ENCODE data around the gene ULK4.

ULK4 gene

DNA sequence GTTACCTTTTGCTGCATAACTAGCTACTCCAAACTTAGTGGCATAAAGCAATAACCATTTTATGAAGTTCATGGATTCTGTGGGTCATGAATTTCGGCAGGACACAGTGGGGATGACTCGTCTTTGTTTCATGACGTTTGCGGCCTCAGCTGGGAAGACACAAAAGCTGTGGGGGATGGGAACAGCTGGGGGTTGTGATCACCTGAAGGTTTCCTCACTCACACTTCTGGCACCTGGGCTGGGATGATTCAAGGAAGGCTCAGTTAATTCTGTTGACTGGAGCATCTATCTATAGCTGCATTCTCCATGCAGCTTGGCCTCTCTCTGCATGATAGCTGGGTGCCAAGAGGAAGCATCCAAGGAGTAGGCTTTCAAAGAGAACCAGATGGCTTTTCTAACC, 332.8 kb downstream of the ULK4 start:
- DNase-seq: no peak

DNA sequence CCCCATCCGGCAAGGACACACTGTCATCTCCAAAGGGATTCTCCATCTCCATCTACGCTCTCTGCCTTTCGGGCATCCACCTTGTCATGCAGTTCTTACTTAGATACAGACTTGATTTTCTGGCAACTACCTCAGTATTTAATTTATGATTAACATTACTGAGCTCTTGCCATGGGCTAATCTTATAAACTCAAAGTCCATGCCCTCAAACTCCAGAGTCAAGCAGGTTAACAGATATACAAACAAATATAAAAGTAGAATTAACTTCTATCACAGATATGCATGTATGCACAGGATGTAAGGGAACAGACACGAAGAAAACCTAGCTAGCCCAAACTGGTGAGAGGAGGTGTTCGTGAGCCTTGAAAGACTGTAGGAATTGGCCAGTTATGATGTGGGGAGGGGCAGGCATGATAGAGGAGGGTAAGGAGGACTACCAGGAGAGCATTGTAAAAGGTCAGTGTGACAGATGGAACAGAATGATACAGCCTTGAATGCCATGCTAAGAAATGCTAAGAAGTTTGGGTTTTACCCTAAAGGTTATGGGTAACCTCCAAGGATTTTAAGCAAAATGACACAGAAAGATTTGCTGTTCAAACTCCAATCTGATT, 334.3 kb downstream of the ULK4 start:
- no peak for DNase-seq

DNA sequence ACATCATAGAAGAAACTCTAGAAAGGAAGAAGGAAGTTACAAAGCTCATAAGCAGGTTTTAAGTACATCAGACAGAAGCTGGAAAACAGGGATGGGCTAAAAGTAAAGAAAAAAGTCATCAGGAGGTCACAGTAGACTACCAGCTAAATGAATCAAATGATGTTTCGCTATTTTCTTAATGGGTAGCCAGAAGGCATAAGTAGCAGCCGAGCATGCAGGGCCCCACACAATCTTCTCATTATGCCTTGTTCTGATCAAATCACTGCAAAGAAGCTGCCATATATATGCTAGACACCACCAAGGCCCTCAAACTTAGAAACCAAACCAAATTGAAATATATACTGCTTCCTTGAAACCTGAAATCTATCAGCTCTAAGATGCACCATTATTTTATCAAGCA, 349.1 kb downstream of the ULK4 start:
- no peak for DNase-seq

DNA sequence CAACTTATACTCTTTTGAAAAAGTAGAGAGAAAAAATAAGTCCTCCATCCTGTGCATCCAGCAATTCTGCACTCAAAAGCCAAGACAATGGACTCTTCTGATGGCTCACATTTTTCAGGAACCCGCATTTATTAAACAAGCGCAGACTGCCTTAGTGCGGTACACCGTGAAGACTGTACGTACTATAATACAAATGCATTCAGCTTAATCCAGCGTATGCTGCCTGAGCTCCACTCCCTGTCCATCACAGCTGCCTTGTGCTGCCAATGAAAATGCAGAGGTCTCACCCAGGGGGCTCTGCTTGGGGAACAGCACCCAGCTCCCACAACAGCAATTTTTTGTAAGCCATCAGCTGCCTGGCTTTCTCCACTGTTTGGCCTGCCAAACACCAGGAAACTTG, 350.9 kb downstream of the ULK4 start:
- no peak for DNase-seq

DNA sequence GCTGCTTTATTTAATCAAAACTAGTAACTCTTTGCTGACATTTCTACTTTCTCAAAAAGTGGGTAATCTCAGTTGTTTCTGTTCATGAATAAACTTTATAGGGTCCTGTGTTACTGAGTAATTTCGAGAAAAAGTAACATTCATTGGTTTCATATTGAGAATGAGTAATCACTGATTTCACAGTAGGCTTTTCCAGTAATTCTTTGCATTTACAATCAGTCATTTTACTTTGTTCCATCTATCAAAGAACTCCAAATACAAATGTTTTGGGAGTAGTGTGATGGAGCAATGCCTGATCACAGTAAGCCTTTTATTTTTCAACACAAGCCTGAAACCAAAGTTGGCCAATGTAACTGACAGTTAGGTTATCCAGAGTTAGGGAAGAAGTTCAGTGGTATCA, 353.6 kb downstream of the ULK4 start:
- no peak for DNase-seq

DNA sequence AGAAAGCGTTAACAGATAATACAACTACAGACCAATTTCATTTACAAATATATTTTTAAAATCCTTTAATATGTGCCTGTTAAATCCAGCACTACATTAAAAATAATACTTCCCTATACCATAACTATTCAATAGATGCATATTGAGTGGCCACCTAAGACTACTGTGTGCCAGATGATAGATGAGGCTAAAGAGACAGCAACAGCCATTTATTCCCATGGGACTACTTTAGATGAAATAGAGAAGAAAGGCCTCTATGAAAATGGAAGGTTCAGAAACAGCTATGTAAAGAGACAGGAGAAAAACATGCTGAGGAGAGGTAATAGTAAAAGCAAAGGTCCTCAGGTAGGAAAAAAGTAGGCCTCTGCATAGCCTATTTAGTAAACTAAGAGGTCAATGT, 358.1 kb downstream of the ULK4 start:
- DNase-seq: no peak

DNA sequence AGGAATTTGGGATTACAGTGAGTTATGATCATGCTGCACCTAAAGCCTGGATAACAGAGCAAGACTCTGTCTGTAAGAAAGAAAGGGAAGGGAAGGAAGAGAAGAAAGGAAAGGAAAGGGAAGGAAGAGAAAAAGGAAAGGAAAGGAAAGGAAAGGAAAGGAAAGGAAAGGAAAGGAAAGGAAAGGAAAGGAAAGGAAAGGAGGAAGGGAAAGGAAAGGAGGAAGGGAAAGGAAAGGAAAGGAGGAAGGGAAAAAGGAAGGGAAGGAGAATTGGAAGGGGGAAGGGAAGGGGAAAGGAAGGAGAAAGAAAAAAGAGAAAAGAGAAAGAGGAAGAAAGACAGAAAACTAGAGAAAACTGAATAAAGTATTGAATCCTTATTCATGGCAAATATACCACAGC, 359.8 kb downstream of the ULK4 start:
- no peak for DNase-seq

DNA sequence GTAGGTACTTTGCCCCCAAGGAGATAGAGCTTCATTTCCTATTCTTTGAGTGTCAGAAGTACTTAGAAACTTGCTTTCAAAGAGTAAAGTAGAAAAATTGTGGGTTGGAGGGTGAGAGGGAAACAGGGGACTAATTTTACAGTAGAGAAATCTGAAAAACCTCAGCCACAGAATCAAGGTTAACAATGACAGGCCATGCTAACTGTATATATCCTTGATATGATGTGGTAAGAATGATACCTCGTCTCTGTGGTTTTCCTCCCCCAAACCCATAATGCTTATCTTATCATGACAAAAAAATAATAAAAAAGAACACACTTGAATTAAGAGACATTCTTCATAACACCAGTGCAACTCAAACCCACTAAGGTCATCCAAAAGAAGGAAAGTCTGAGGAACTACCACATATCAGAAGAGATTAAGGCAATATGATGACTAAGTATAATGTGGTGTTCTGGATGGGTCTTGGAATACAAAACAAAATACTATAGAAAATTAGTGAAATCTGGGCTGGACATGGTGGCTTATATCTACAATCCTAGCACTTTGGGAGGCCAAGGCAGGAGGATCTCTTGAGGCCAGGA, 360.4 kb downstream of the ULK4 start:
- no peak for DNase-seq

DNA sequence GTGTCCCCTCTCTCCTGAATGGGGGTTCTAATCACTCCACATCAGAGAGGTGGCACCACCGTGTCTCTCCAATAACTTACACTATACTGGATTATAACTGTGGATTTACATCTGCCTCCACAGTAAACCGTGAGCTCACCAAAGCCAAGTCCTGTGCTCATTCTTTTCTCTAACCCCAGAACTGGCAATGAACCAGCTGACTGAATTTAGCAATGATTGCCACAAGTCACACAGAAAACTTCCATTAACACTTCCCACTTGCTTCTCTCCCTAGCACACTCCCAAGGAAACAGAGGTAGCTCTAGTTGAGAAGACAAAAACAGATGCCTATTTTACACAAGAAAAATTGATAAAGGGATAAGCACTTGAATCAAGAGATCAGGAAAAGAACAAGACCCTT, 361.3 kb downstream of the ULK4 start:
- no peak for DNase-seq

DNA sequence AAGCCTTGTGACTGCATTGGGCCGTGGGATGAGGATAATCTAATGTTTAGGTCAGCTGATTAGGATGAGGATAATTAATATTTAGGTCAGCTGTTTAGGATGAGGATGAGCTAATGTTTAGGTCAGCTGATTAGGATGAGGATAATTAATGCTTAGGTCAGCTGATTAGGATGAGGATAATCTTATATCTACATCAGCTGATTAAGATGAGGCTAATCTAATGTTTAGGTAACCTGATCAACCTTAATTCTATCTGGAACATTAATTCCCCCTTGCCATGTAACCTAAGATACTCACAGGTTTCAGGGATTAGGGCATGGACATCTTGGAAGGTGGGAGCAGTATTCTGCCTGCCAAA, 362.8 kb downstream of the ULK4 start:
- DNase-seq: no peak

DNA sequence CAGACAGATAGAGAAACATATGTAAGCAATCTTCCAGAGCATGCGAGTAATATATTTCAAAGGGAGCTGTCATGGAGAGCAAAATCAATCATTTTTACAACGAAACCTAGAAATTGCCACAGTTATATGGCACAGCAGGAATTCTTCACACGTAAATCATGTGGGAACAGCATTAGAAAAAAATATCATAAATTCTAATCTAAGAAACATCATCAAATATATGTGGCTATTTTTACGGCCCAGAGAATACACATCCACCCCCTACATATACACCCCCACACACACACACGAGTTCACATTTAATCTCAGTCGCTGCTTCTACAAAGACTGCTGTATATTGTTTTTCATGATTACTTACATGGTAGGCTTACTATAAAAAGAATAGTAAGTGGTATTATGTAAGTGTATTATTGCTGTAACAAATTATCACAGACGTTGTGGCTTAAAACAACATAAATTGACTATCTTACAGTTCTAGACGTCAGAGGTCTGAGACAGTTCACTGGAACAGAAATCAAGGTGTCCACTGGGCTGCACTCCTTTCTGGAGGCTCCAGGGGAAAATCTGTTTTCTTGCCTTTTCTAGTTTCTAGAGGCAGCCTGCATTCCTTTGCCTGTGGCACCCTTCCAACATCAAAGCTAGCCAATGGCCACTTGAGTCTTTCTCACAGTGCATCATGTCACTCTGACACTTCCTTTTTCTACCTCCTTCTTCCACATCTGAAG, 363.3 kb downstream of the ULK4 start:
- DNase-seq: no peak

DNA sequence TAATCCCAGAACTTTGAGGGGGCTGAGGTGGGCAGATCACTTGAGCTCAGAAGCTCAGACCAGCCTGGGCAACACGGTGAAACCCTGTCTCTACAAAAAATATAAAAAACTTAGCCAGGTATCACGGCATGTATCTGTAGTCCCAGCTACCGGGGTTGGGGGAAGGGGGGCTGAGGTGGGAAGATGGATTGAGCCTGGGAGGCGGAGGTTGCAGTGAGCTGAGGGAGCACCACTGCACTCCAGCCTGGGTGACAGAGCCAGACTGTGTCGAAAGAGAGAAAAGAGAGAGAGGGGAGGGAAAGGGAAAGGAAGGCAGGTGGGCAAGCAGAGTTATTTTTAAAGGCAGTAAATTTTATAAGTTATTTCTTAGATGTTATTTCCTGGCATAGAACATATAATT, 368.1 kb downstream of the ULK4 start:
- DNase-seq: no peak

DNA sequence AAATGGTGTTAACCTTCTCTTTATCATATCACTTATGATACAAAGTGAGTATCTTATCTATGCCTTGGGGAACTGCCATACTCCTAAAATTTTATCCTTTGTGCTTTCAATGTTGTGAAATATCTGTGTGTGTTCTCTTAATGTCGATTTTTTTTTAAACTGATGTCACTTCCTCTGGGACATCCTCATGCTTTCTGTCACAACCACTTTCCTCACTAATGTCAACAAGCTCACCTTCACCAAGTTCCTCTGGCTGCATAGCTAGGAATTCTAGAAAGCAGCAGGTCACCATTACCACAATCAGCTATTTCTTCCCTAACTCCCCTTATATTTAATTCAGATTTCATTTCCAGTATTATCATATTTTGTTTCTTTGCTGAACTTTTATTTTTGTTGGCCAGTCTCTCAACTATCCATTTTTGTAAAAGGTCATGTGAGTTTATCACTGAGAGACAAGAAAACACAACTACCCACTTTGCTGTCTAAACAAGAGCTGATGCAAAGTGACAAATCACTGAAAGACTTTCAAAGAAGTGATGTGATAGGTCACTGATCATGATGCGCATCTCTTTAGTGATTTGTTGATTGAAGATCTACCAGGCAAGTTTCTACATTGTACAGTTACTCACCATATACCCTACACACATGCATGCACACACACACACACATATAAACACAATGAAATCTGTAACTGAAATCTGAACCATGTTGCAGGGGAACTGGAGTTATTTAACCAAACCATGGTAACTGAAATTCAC, 369.0 kb downstream of the ULK4 start:
- DNase-seq: no peak

DNA sequence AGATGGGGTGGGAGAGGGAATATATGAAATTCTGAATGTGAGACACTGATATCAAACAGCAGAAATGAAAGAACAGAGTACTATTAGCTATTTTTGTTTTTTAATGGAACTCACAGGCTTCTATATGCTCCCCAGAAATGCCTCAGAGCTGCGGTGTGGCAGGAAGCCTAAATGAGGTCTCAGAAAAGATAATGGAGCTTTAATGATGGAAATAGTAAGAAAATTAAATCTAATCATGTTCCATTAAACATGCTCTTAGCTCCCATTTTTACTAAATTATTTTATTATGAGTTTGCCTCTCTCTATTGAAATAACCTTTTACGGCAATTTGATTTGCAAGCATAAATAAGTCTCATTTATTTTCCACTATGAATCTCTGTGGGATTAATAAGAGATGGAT, 378.9 kb downstream of the ULK4 start:
- DNase-seq: no peak

DNA sequence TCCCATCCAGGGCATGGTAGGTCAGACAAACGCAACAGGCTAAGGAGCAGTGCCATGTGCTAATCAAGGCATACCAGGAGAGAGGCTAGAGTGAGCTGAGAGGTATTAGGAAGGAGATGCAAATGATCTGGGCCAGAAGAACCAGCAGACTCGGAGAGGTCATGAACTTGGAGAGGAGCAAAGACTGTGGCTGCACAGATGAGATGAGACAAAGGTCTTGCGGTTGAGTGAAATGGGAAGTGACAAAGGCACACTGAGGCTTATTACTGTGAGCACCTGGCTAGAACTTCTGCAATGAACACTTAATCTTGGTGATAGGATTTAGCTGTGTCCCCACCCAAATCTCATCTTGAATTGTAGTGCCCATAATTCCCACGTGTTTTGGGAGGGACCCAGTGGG, 380.2 kb downstream of the ULK4 start:
- DNase-seq: no peak

DNA sequence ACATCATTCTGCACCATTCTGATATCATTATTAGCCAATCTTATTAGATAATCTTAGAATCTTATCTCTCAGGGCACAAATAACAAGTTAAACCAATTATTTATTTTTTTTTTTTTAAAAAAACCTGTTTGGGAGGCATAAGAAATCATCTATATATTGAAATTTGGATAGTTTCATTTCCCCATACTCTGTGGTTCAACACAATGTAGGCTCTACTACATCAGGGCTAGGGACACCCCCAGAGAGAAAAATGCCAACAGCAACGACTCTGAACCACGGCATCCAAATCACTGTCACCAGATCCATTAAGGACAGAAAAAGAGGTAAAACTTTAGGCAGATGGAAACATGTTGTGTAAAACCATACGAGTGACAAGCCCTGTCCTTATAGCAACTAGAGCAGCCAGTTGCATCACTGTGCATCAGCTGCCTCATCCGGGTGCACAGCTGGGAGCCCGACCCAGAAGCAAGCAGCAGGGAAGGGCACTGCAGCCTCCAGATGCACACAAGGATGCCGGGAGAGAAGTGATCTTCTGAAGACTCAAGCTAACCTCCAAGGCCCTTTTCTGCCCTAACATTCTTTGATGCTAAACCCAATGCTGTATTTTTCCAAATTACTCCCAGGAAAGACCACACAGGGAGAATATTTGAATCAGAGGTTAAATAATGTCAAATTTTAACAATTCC, 381.5 kb downstream of the ULK4 start:
- DNase-seq: no peak

DNA sequence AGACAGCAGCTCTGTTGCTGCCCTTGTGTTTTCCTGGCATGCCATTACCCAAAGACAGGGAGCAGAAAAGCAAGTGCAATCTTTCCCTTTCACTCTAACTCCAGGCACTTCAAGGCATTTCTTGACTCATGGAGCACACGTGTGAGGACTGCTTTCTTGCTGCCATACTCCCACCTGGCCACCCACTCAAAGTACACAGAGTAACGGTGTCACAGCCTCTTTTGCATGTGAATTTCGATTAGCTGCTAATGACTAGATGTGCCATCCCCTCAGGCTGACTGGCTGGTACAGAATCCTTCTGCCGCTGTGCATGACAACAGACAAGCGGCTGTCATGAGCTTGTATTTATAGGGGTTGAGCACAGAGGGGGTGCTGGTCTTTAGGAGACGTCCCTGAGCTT, 382.0 kb downstream of the ULK4 start:
- no peak for DNase-seq

DNA sequence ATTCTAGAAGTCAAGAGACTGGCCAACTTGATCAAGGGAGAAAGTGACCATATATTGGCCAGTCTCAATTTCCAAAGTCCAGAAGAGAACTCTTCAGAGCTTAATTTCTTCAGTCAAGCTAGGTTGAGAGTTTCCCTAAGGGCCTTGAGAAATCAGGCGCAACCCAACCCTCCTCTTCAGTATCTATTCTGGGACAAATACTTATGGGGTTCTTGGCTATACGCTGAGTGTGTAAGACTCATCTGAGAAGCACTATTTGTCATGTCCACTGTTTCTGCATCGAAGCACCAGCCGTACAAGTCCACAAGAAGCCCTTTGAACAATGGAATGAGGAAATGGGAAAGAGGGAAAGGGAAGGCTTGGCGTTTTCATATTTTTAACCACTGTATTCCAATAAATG, 383.1 kb downstream of the ULK4 start:
- no peak for DNase-seq

DNA sequence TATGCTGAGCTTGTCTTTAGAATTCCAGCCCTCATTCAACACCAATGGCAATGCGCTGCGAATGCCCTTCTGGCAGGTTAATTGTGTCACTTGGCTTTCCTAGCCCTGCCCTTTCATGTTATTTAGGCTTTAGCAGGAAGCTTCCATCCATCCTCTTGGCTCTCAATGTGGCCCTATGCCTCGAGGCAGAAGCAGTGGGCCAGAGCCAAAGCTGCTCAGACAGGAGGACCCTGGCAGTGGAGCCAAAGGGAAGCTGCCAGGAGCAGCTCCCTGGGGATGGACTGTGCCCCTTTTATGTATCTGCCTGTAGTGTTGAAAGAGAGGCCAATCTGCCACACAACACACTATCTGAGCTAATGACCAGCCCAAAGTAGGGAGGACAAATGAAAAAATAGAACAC, 386.2 kb downstream of the ULK4 start:
- DNase-seq: peak; percentile 28 to 36

DNA sequence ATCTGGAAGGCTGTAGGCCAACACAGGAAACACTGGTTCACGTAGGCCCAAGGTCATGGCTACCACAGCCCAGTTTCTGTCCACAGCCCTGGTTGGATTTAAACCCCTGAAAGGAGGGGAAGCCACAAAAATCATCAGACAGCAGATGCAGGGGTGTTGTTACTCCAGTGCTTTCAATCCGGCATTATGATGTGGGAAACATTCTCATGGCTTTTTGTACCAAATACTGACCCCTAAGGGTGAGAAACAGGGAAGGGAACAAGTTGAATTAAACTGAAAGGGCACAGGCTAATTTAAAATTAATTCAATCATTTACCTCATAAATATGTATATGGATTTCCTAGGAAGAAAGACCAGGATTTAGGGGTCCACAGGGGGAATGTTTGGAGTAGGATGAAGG, 387.0 kb downstream of the ULK4 start:
- no peak for DNase-seq

DNA sequence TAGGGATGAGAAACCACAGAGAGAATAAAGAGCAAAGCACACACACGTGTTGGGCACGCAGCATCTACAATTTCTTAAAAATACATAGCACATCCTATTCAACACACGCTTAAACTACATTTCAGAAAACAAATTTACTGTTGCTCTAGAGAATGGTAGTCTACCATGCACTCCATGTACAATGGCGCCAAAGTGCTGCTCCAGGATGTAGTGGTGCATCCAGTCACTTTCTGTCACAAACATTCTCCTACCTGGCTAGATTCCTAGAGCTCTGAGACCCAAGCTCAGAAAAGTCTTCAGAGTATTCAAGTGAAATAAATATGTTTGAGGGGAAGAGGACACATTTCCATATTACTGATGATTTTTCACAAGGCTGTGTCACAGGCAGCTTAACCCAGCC, 388.3 kb downstream of the ULK4 start:
- DNase-seq: no peak

DNA sequence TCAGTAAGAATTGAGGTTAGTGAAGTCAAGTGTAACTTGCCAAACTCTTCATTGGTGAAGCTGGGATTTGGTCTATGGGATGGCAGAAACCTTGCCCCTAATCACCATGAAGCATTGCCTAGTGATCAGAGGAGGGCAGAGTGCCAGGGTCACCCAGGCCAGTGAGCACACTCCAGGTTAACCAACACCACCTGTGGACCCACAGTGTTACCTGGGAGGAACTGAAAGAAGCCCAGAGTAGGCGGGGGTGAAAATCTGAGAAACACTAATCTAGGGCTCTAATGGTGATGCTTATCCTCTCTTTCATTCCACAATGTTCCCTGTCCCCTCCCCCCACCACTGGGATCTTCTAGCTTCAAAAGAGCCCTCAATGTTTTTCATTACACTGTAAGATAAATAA, 389.8 kb downstream of the ULK4 start:
- no peak for DNase-seq

DNA sequence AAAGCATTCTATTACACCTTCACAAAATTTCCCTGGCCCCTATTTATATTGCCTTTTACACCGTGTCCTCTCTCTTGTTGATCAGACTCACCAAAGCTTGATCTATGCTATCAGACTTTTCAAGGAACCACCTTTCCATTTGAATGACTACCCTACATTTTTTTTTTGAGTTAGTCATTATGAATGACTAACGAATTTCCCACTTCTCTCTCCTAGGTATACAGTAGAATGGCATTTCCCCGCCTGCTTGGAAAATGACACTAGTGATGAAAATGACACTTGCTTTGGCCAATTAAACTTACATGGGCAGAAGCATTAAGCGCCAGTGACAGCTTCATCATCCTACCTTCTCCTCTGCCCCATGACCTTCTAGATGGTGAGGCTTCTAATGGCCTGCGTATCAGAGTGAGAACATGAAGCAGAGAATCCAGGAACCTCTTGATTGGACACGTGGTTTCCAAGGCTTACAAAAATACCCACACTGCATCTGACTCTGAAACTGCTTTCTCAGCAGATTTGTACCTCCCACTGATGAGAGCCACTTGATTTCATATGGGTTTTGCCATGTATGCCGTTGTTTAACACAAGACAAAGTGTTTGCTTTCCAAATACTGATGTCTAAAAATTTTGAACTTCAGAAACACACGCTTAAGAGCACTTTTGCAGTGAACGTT, 392.1 kb downstream of the ULK4 start:
- no peak for DNase-seq
